ENCODE measurements around the gene PMS2. TPM values are rescaled to one million over a fixed set of nuclear protein-coding genes. Genes with fewer than 3 reads are reported as not detected.

Gene PMS2
- total RNA-seq, 1 experiment from 2014 or later = 17.1 TPM

DNA sequence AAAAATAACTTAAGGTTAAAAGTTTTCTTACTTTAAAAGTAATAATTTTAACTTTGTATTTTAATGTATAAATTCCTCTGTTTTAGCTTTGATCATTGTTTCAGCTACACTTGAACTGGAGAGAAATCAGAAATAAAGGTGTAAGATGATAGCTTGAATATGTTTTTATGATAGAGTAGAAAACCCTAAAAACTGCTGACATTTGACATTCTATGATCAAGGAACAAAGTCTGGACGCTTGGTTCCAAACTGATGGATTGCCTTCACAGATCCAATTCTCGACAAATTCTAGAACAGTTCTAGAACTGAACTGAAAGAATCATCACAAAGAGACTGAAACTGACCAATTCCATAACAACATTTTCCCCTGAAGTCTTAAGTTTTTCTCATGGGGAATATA, 22.1 kb upstream of the PMS2 start, which contains the start of gene ANKRD61:
TSS of gene ANKRD61 (plus strand) at position 389 of the 400 bp plus-strand sequence. CDS start at position 389, 0 bp downstream.
- H2AFZ ChIP-seq (ENCODE audit: low read length) = no peak within 1 kb of the TSS
- peaks cover 11% of the 10 kb centered on the region for H3K79me1 ChIP-seq (ENCODE audit: insufficient read depth, low read depth, low read length, poor library complexity, severe bottlenecking)
- H3T11ph ChIP-seq (ENCODE audit: low read length) = no peak within 1 kb of the TSS
- 0 out of 2 replicates have a peak, but pooled peaks cover 2% of the 10 kb centered on the region for H3K79me2 ChIP-seq (ENCODE audit: insufficient read depth, low read length)
- Mint-ChIP-seq H3K27me3 (ENCODE audit: low read depth) (no peaks in the 10 kb centered on the region), H3K9me3 (no peaks in the 10 kb centered on the region), H3K36me3 (ENCODE audit: insufficient read depth in 1 of 3, low read depth in 3 of 3) (peaks cover 44 to 89% (median 77%) of the 10 kb centered on the region in 3 experiments), H3K4me3 (no peak within 1 kb of the TSS), H3K27ac (peak within 1 kb of the TSS; percentile 10 to 20 (median 12); a peak in 2 of 7 replicates), H3K4me1 (peaks cover 2 to 4% of the 10 kb centered on the region in 2 experiments; a peak in 1 of 4 replicates)
- no CpG with 5 or more reads among the region's 2 CpGs for WGBS (ENCODE audit: extremely low coverage, insufficient read length, low lambda C conversion rate)
- no peak within 1 kb of the TSS for H3K4me2 ChIP-seq (ENCODE audit: insufficient read depth, insufficient read length, low read length)
- H3K27me3 ChIP-seq (ENCODE audit: insufficient read depth, low read length) = no peaks in the 10 kb centered on the region
- TF ChIP-seq, protein P1, sequence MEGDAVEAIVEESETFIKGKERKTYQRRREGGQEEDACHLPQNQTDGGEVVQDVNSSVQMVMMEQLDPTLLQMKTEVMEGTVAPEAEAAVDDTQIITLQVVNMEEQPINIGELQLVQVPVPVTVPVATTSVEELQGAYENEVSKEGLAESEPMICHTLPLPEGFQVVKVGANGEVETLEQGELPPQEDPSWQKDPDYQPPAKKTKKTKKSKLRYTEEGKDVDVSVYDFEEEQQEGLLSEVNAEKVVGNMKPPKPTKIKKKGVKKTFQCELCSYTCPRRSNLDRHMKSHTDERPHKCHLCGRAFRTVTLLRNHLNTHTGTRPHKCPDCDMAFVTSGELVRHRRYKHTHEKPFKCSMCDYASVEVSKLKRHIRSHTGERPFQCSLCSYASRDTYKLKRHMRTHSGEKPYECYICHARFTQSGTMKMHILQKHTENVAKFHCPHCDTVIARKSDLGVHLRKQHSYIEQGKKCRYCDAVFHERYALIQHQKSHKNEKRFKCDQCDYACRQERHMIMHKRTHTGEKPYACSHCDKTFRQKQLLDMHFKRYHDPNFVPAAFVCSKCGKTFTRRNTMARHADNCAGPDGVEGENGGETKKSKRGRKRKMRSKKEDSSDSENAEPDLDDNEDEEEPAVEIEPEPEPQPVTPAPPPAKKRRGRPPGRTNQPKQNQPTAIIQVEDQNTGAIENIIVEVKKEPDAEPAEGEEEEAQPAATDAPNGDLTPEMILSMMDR (conservative IDR thresholded peaks at IDR 0.05) = no peak
- H2BK120ac ChIP-seq (ENCODE audit: low read depth, low read length, poor library complexity, severe bottlenecking) = no peak within 1 kb of the TSS
- H3K23ac ChIP-seq (ENCODE audit: insufficient read length, low read depth, low read length) = no peak within 1 kb of the TSS
- H3K23me2 ChIP-seq (ENCODE audit: insufficient read length, low read depth, low read length, poor library complexity, severe bottlenecking) = no peaks in the 10 kb centered on the region
- H3K4ac ChIP-seq (ENCODE audit: low read depth, low read length) = no peak within 1 kb of the TSS
- no peak for DNase-seq
- no peak within 1 kb of the TSS for H3K56ac ChIP-seq (ENCODE audit: insufficient read length, low read depth, low read length)
- H3K14ac ChIP-seq (ENCODE audit: insufficient read depth, low read length) = no peak within 1 kb of the TSS
- no peak within 1 kb of the TSS for H4K8ac ChIP-seq (replicated peaks; ENCODE audit: insufficient read length, low read depth, low read length)
- no peak within 1 kb of the TSS for H3K9ac ChIP-seq (ENCODE audit: extremely low read depth, insufficient read length, low read length)
- no peak within 1 kb of the TSS for H4K91ac ChIP-seq (ENCODE audit: insufficient read length, low read depth, low read length)
- no peak within 1 kb of the TSS for H2BK5ac ChIP-seq (ENCODE audit: insufficient read length, low read length)
- H3K27ac ChIP-seq (ENCODE audit: insufficient read length, low read depth, low read length) = no peak within 1 kb of the TSS
- no peak within 1 kb of the TSS for H2BK15ac ChIP-seq (ENCODE audit: low read depth, low read length)
- H3K9me3 ChIP-seq (ENCODE audit: control insufficient read depth, low read depth, low read length) = no peaks in the 10 kb centered on the region
- H2BK12ac ChIP-seq (ENCODE audit: insufficient read length, low read depth, low read length) = no peak within 1 kb of the TSS
- H4K20me1 ChIP-seq (ENCODE audit: control insufficient read depth, insufficient read depth, insufficient read length) = no peaks in the 10 kb centered on the region
- no peak within 1 kb of the TSS for H3K18ac ChIP-seq (ENCODE audit: insufficient read length, low read depth, low read length)
- no peaks in the 10 kb centered on the region for H3K4me1 ChIP-seq (ENCODE audit: insufficient read depth, low read length)
- no peak within 1 kb of the TSS for H2BK20ac ChIP-seq (ENCODE audit: low read depth, low read length, poor library complexity, severe bottlenecking)
- H2AK5ac ChIP-seq (ENCODE audit: insufficient read length, low read length) = no peak within 1 kb of the TSS
- no peak within 1 kb of the TSS for H4K5ac ChIP-seq (ENCODE audit: insufficient read length, low read depth, low read length)
